Upper lobe of right lung (tissue), 1 donor: Measurements from ENCODE around the gene PHF21B. TPM values are rescaled to one million over a fixed set of nuclear protein-coding genes. Genes with fewer than 3 reads are reported as not detected.
"Not testable (repeated sequence)": the region's sequence is repeated elsewhere in the genome, so short reads cannot be mapped to it uniquely, and the experiment has no call there.

Experiments used
- ATAC-seq: fragments of 200-7000 bp; cut with Tn5 transposase; one replicate; pipeline ENCODE4 v1.9.1; 2020; ENCODE audit warnings: mild to moderate bottlenecking, moderate library complexity
- DNase-seq: peaks from one replicate; pipeline ENCODE4 v3.0.0-alpha.2; 2020
- H3K27ac ChIP-seq: fragments of 200-600 bp; one replicate; pipeline ENCODE4 v1.8.0; 2022
- H3K27me3 ChIP-seq: fragments of 200-600 bp; one replicate; pipeline ENCODE4 v1.8.0; 2022; ENCODE audit warnings: mild to moderate bottlenecking
- H3K36me3 ChIP-seq: fragments of 200-600 bp; one replicate; pipeline ENCODE4 v1.8.0; 2022
- H3K4me1 ChIP-seq: fragments of 200-600 bp; one replicate; pipeline ENCODE4 v1.8.0; 2022
- H3K4me3 ChIP-seq: fragments of 200-600 bp; one replicate; pipeline ENCODE4 v1.8.0; 2022; ENCODE audit warnings: mild to moderate bottlenecking
- H3K9me3 ChIP-seq: fragments of 200-600 bp; one replicate; pipeline ENCODE4 v1.8.0; 2022
- CTCF ChIP-seq: fragments of 200-600 bp; IDR thresholded peaks from one replicate; pipeline ENCODE4 v1.8.0; 2022; ENCODE audit warnings: antibody characterized with exemption
- intact Hi-C: fragments of 100-400 bp; cut with DNase I; formaldehyde crosslinking; loops from one replicate; pipeline ENCODE4 v1.11.0; 2022
- total RNA-seq: library from RNA; stranded (reverse); fragmentation: NEBNext Ultra II Directional; extraction: Animal tissue kit (Norgen Biotek cat#: 25700); gene quantifications from one replicate; pipeline ENCODE4 v1.2.1, GENCODE V29; 2021
- donor health status: DM: no; HTN: yes; CAD: no; lungs with severe emphysema.

The PHF21B gene
- total RNA-seq, 1 donor from 2014 or later: 0.12 TPM

- no peak for TF ChIP-seq CTCF
- H3K36me3 ChIP-seq: no peaks in the 10 kb centered on the region
- H3K4me1 ChIP-seq: no peaks in the 10 kb centered on the region
- H3K27me3 ChIP-seq: no peaks in the 10 kb centered on the region
- no peak overlapping the region for H3K27ac ChIP-seq
- ATAC-seq (no peak), DNase-seq (peak; percentile 35)
- no peaks in the 10 kb centered on the region for H3K9me3 ChIP-seq
- intact Hi-C loops: no loop called here
- H3K4me3 ChIP-seq: no peak overlapping the region
Measured at GRCh38 chr22:44925465-44926123, 84.2 kb downstream of the PHF21B start.

- no peak overlapping the region for H3K27ac ChIP-seq
- no peaks in the 10 kb centered on the region for H3K4me1 ChIP-seq
- ATAC-seq: no peak
- no peak overlapping the region for H3K4me3 ChIP-seq
- H3K36me3 ChIP-seq: no peaks in the 10 kb centered on the region
- intact Hi-C loops: no loop called here
- no peak for TF ChIP-seq CTCF
- no peaks in the 10 kb centered on the region for H3K27me3 ChIP-seq
- no peaks in the 10 kb centered on the region for H3K9me3 ChIP-seq
- no peak for DNase-seq
Measured at GRCh38 chr22:44924710-44925109, 85.1 kb downstream of the PHF21B start.

GRCh38 chr22:44924098-44924497 is 85.7 kb downstream of the PHF21B start:
- Histone ChIP-seq H3K9me3 (no peaks in the 10 kb centered on the region), H3K4me1 (no peaks in the 10 kb centered on the region), H3K4me3 (no peak overlapping the region), H3K36me3 (no peaks in the 10 kb centered on the region), H3K27ac (no peak overlapping the region), H3K27me3 (no peaks in the 10 kb centered on the region)
- ATAC-seq (no peak), DNase-seq (no peak)
- intact Hi-C loops: no loop called here
- TF ChIP-seq CTCF: no peak

- DNase-seq, H3K27me3 ChIP-seq, H3K9me3 ChIP-seq, ATAC-seq, H3K27ac ChIP-seq, H3K36me3 ChIP-seq, H3K4me3 ChIP-seq, H3K4me1 ChIP-seq, intact Hi-C loops: not testable (repeated sequence)
Measured at GRCh38 chr22:44921766-44922165, 88.0 kb downstream of the PHF21B start.

GRCh38 chr22:44920183-44920582 is 89.6 kb downstream of the PHF21B start:
- no peak overlapping the region for H3K4me3 ChIP-seq
- H3K36me3 ChIP-seq: no peaks in the 10 kb centered on the region
- no peaks in the 10 kb centered on the region for H3K4me1 ChIP-seq
- no peaks in the 10 kb centered on the region for H3K27me3 ChIP-seq
- TF ChIP-seq CTCF: no peak
- no peak overlapping the region for H3K27ac ChIP-seq
- intact Hi-C loops: no loop called here
- no peak for ATAC-seq
- no peaks in the 10 kb centered on the region for H3K9me3 ChIP-seq
- DNase-seq: peak; percentile 56

- Histone ChIP-seq H3K9me3 (no peaks in the 10 kb centered on the region), H3K27ac (no peak overlapping the region), H3K36me3 (no peaks in the 10 kb centered on the region), H3K4me1 (no peaks in the 10 kb centered on the region), H3K27me3 (no peaks in the 10 kb centered on the region), H3K4me3 (no peak overlapping the region)
- intact Hi-C loops: no loop called here
- DNase-seq (no peak), ATAC-seq (no peak)
- no peak for TF ChIP-seq CTCF
Measured at GRCh38 chr22:44919691-44920090, 90.1 kb downstream of the PHF21B start.
